Measurements from ENCODE around the gene GLDC.

GRCh38 chr9:6600426-6600825, 45.1 kb downstream of the GLDC start:
- no peak for TF ChIP-seq CTCF (IDR thresholded peaks at IDR 0.05; ENCODE audit: insufficient read depth, low read depth, low read length)
- TF ChIP-seq EZH2 (IDR thresholded peaks at IDR 0.05; ENCODE audit: insufficient read depth, low read length) = no peak
